HepG2 (cell line): Measurements from ENCODE around the gene LAMB2. TPM values are rescaled to one million over a fixed set of nuclear protein-coding genes. Genes with fewer than 3 reads are reported as not detected.

Source experiments
- ASH2L ChIP-seq: fragments of 300-600, 200-600 bp; sonication (generic); IDR thresholded peaks from 2 replicates; pipeline ENCODE4 v1.7.0; 2017; ENCODE audit warnings: low read depth, mild to moderate bottlenecking, moderate library complexity, mixed read lengths, low read length; ENCODE audit not compliant: insufficient read length
- CBX1 ChIP-seq: IDR thresholded peaks from one replicate; pipeline ENCODE4 v1.6.1; 2016; ENCODE audit warnings: antibody characterized with exemption, low read depth
- CCDC6 ChIP-seq: sonication (generic); formaldehyde crosslinking; IDR thresholded peaks from 2 replicates; pipeline ENCODE4 v1.8.1; 2022; ENCODE audit warnings: mild to moderate bottlenecking, missing genetic modification reagents, moderate library complexity
- CEBPZ ChIP-seq: IDR thresholded peaks from 2 replicates; pipeline ENCODE4 v1.6.1; 2012; ENCODE audit warnings: low read length, improper control_type of control experiment
- DNMT3B ChIP-seq: conservative IDR thresholded peaks from 2 replicates; pipeline ENCODE4 v1.6.1; 2016; ENCODE audit warnings: missing biosample characterization, control low read depth
- FOXA1 ChIP-seq, 2 experiments: fragments of 450-650 bp in 1 of 2; sonication (generic) in 1 of 2; formaldehyde crosslinking in 1 of 2; IDR thresholded peaks; 2 replicates each; pipeline versions ENCODE4 v1.4.0 to v1.6.1; 2016 to 2020; ENCODE audit warnings: missing genetic modification reagents in 1 of 2
- HNRNPUL1 ChIP-seq: fragments of 200-400 bp; formaldehyde crosslinking; IDR thresholded peaks from 2 replicates; pipeline ENCODE4 v1.6.1; 2017; ENCODE audit warnings: low read depth, mild to moderate bottlenecking, low read length, moderate library complexity
- JUNB ChIP-seq: sonication (generic); formaldehyde crosslinking; IDR thresholded peaks from 2 replicates; pipeline ENCODE4 v1.8.0; 2022; ENCODE audit warnings: missing genetic modification reagents, mild to moderate bottlenecking, borderline replicate concordance
- KDM2A ChIP-seq: sonication (generic); formaldehyde crosslinking; IDR thresholded peaks from 2 replicates; pipeline ENCODE4 v1.4.0; 2020; ENCODE audit warnings: low read depth, missing genetic modification reagents, borderline replicate concordance
- KDM6A ChIP-seq: IDR thresholded peaks from 2 replicates; pipeline ENCODE4 v1.6.1; 2016; ENCODE audit warnings: low read depth
- SRSF9 ChIP-seq: fragments of 200-400 bp; formaldehyde crosslinking; IDR thresholded peaks from 2 replicates; pipeline ENCODE4 v1.6.1; 2018; ENCODE audit warnings: borderline replicate concordance, mild to moderate bottlenecking, low read depth, low read length; ENCODE audit not compliant: insufficient read depth, poor library complexity, severe bottlenecking
- TCF12 ChIP-seq, 2 experiments: fragments of 450-650 bp in 1 of 2; sonication (generic) in 1 of 2; formaldehyde crosslinking in 1 of 2; IDR thresholded peaks; 2 replicates each; pipeline versions ENCODE4 v1.6.1 to v1.8.0; 2017 to 2022; ENCODE audit warnings: antibody characterized with exemption in 1 of 2, mild to moderate bottlenecking in 1 of 2, missing genetic modification reagents in 1 of 2, moderate library complexity in 1 of 2
- U2AF1 ChIP-seq: fragments of 200-400 bp; formaldehyde crosslinking; optimal IDR thresholded peaks from 2 replicates; pipeline ENCODE3; 2017; ENCODE audit warnings: mild to moderate bottlenecking, low read depth, low read length
- ZNF382 ChIP-seq: sonication (generic); formaldehyde crosslinking; IDR thresholded peaks from 2 replicates; pipeline ENCODE4 v1.5.0; 2020; ENCODE audit warnings: missing genetic modification reagents, mild to moderate bottlenecking, borderline replicate concordance
- ZNF407 ChIP-seq: sonication (generic); formaldehyde crosslinking; IDR thresholded peaks from one replicate; pipeline ENCODE4 v1.5.1; 2020; ENCODE audit warnings: mild to moderate bottlenecking, missing genetic modification reagents; ENCODE audit errors: not compliant biosample characterization
- ZNF468 ChIP-seq: sonication (generic); formaldehyde crosslinking; IDR thresholded peaks from 2 replicates; pipeline ENCODE4 v1.8.0; 2022; ENCODE audit warnings: mild to moderate bottlenecking, moderate library complexity, missing genetic modification reagents
- ZNF484 ChIP-seq: sonication (generic); formaldehyde crosslinking; IDR thresholded peaks from 2 replicates; pipeline ENCODE4 v1.5.1; 2020; ENCODE audit warnings: mild to moderate bottlenecking, low read depth, missing genetic modification reagents, borderline replicate concordance
- polyA plus RNA-seq, 8 experiments: library from polyadenylated mRNA; depleted of rRNA in 3 of 8; stranded (reverse) in 7 of 8; unstranded in 1 of 8; fragments of >200 nt; fragmentation: Illumina TruSeq in 4 of 8; extraction: Trizol in 4 of 8; gene quantifications; 2 replicates each; pipeline versions ENCODE4 v1.2.1 to v1.2.3, GENCODE V29; 2011 to 2016; ENCODE audit warnings: low read depth in 4 of 8, missing spikeins in 1 of 8, mixed read lengths in 1 of 8; ENCODE audit not compliant: insufficient read depth in 1 of 8
- total RNA-seq, 5 experiments: library from RNA; depleted of rRNA; stranded (reverse); fragments of >200 nt; fragmentation: Illumina TruSeq; extraction: Trizol; gene quantifications; 2 replicates each; pipeline ENCODE4 v1.2.3, GENCODE V29; 2016; ENCODE audit warnings: low read depth in 1 of 5

Gene LAMB2
- total and polyA plus RNA-seq, 2 of the 13 experiments (the other 11 are each of a cell fraction or from before 2014, with no cell fraction given), result 208 to 443 TPM

GRCh38 chr3:49132437-49133225 lies at the start of gene LAMB2 (continued):
- TF ChIP-seq DNMT3B (no peak), FOXA1 (IDR thresholded peaks at IDR 0.05) (no peak), FOXA1 (CRISPR knock-in tag; IDR thresholded peaks at IDR 0.05) (no peak), ZNF382 (CRISPR knock-in tag) (no peak), HNRNPUL1 (no peak), ZNF407 (CRISPR knock-in tag) (no peak), SRSF9 (no peak), CCDC6 (CRISPR knock-in tag) (no peak), ZNF468 (no peak), TCF12 (IDR thresholded peaks at IDR 0.05) (no peak), TCF12 (CRISPR knock-in tag; IDR thresholded peaks at IDR 0.05) (no peak), KDM2A (0 out of 2 replicates have a peak, but pooled peaks have one; percentile 62), ASH2L (peak; percentile 72), CEBPZ (no peak), ZNF484 (no peak), CBX1 (no peak), KDM6A (no peak), JUNB (CRISPR knock-in tag) (0 out of 2 replicates have a peak, but pooled peaks have one; percentile 32), U2AF1 (no peak)
